ENCODE results near the gene CTDSPL2.
"Not testable (repeated sequence)": the region's sequence is repeated elsewhere in the genome, so short reads cannot be mapped to it uniquely, and the experiment has no call there.

CTDSPL2 gene

GRCh38 chr15:44550256-44550655, 122.8 kb downstream of the CTDSPL2 start:
- H3K4me3 ChIP-seq (ENCODE audit: low read depth, low read length) = no peak overlapping the region
- H3K4me1 ChIP-seq = peaks cover under 1% of the 10 kb centered on the region
- no peak overlapping the region for H2AFZ ChIP-seq
- H3K9ac ChIP-seq = no peak overlapping the region
- no peak overlapping the region for H3K27ac ChIP-seq
- no peaks in the 10 kb centered on the region for H3K9me3 ChIP-seq (ENCODE audit: control insufficient read depth, low read length)
- peak; percentile 15 for TF ChIP-seq CTCF (IDR thresholded peaks at IDR 0.05)
- peaks cover 8% of the 10 kb centered on the region for H3K79me2 ChIP-seq
- H3K4me2 ChIP-seq (ENCODE audit: low read length) = no peak overlapping the region
- no peaks in the 10 kb centered on the region for H3K36me3 ChIP-seq (ENCODE audit: control insufficient read depth, insufficient read depth, low read length)
- no peaks in the 10 kb centered on the region for H3K27me3 ChIP-seq (ENCODE audit: control insufficient read depth, insufficient read depth, low read length)

- H3K36me3 ChIP-seq (ENCODE audit: control insufficient read depth, insufficient read depth, low read length) = no peaks in the 10 kb centered on the region
Observed at GRCh38 chr15:44550734-44551133, 123.3 kb downstream of the CTDSPL2 start.

GRCh38 chr15:44554934-44555723, 127.7 kb downstream of the CTDSPL2 start:
- Histone ChIP-seq H3K27me3 (ENCODE audit: control insufficient read depth, insufficient read depth, low read length) (no peaks in the 10 kb centered on the region), H3K4me3 (ENCODE audit: low read depth, low read length) (peak overlapping the region; percentile 37), H3K36me3 (ENCODE audit: control insufficient read depth, insufficient read depth, low read length) (no peaks in the 10 kb centered on the region), H3K9me3 (ENCODE audit: control insufficient read depth, low read length) (no peaks in the 10 kb centered on the region), H3K9ac (no peak overlapping the region), H3K4me1 (peaks cover 3% of the 10 kb centered on the region), H3K79me2 (no peaks in the 10 kb centered on the region), H3K4me2 (ENCODE audit: low read length) (peak overlapping the region; percentile 61), H3K27ac (no peak overlapping the region), H2AFZ (no peak overlapping the region)
- TF ChIP-seq CTCF (IDR thresholded peaks at IDR 0.05) = no peak

More at GRCh38 chr15:44550734-44551133, 123.3 kb downstream of the CTDSPL2 start:
- Histone ChIP-seq H3K27me3 (ENCODE audit: control insufficient read depth, insufficient read depth, low read length) (no peaks in the 10 kb centered on the region), H2AFZ (no peak overlapping the region), H3K4me1 (peaks cover 3% of the 10 kb centered on the region), H3K4me2 (ENCODE audit: low read length) (no peak overlapping the region), H3K27ac (no peak overlapping the region), H3K9me3 (ENCODE audit: control insufficient read depth, low read length) (no peaks in the 10 kb centered on the region), H3K9ac (no peak overlapping the region), H3K79me2 (peaks cover 8% of the 10 kb centered on the region), H3K4me3 (ENCODE audit: low read depth, low read length) (no peak overlapping the region)
- TF ChIP-seq CTCF (IDR thresholded peaks at IDR 0.05) = no peak

- H3K79me2 ChIP-seq; H3K4me1 ChIP-seq; H3K27ac ChIP-seq; H3K27me3 ChIP-seq (ENCODE audit: control insufficient read depth, insufficient read depth, low read length); H3K4me2 ChIP-seq (ENCODE audit: low read length); H2AFZ ChIP-seq; H3K9me3 ChIP-seq (ENCODE audit: control insufficient read depth, low read length); H3K4me3 ChIP-seq (ENCODE audit: low read depth, low read length); H3K36me3 ChIP-seq (ENCODE audit: control insufficient read depth, insufficient read depth, low read length); H3K9ac ChIP-seq: not testable (repeated sequence)
Observed at GRCh38 chr15:44560926-44561325, 133.5 kb downstream of the CTDSPL2 start.

GRCh38 chr15:44565387-44566154, 138.1 kb downstream of the CTDSPL2 start:
- Histone ChIP-seq H3K4me2 (ENCODE audit: low read length) (no peak overlapping the region), H3K27ac (no peak overlapping the region), H3K36me3 (ENCODE audit: control insufficient read depth, insufficient read depth, low read length) (peaks cover 2% of the 10 kb centered on the region), H3K79me2 (no peaks in the 10 kb centered on the region), H3K4me3 (ENCODE audit: low read depth, low read length) (no peak overlapping the region), H3K9ac (no peak overlapping the region), H3K9me3 (ENCODE audit: control insufficient read depth, low read length) (no peaks in the 10 kb centered on the region), H3K27me3 (ENCODE audit: control insufficient read depth, insufficient read depth, low read length) (no peaks in the 10 kb centered on the region), H3K4me1 (no peaks in the 10 kb centered on the region), H2AFZ (no peak overlapping the region)
- no peak for TF ChIP-seq CTCF (IDR thresholded peaks at IDR 0.05)
